Measurements from ENCODE around the gene TBC1D7. TPM values are rescaled to one million over a fixed set of nuclear protein-coding genes. Genes with fewer than 3 reads are reported as not detected.
"Not testable (repeated sequence)": the region's sequence is repeated elsewhere in the genome, so short reads cannot be mapped to it uniquely, and the experiment has no call there.

TBC1D7 gene
- total RNA-seq, 1 donor from 2014 or later, result 40.2 TPM

DNA sequence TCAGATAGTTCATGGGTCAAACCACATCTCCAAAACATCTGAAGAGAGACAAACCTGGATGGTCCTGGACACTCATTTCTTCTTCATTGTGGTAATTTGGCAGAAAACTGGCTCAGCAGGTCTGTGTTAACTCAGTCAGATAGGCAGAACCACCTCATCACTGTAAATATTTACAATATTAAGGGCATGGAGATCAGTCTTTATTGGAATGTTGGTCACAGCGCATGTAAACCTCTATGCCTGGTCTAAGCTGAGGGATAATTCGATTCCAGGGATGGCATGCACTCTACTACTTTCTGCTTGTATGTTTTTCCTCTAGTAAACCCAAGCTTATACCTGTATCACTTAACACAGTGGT is 4.0 kb upstream of the TBC1D7 start:
- Histone ChIP-seq H3K36me3 (no peaks in the 10 kb centered on the region), H3K27me3 (ENCODE audit: low read depth) (no peaks in the 10 kb centered on the region), H3K4me3 (no peak overlapping the region), H3K4me1 (peaks cover 47% of the 10 kb centered on the region), H3K27ac (replicated peaks) (peak overlapping the region; percentile 71), H3K9me3 (replicated peaks) (no peaks in the 10 kb centered on the region)
- DNase-seq, result no peak
- TF ChIP-seq CTCF (IDR thresholded peaks at IDR 0.05; ENCODE audit: borderline replicate concordance), result no peak
- intact Hi-C loops (cut with micrococcal nuclease), result no loop called here

GRCh38 chr6:13331516-13332348 is 3.4 kb upstream of the TBC1D7 start:
- Histone ChIP-seq H3K27ac (replicated peaks) (peak overlapping the region; percentile 71), H3K36me3 (no peaks in the 10 kb centered on the region), H3K27me3 (ENCODE audit: low read depth) (no peaks in the 10 kb centered on the region), H3K9me3 (replicated peaks) (no peaks in the 10 kb centered on the region), H3K4me1 (peaks cover 48% of the 10 kb centered on the region), H3K4me3 (no peak overlapping the region)
- DNase-seq, result no peak
- intact Hi-C loops (cut with micrococcal nuclease), result no loop called here
- TF ChIP-seq CTCF (IDR thresholded peaks at IDR 0.05; ENCODE audit: borderline replicate concordance), result peak; percentile 68

GRCh38 chr6:13328875-13329183 is 492 bp upstream of the TBC1D7 start:
- H3K27me3 ChIP-seq (ENCODE audit: low read depth), result no peaks in the 10 kb centered on the region
- no peaks in the 10 kb centered on the region for H3K9me3 ChIP-seq (replicated peaks)
- H3K4me3 ChIP-seq, result peak overlapping the region; percentile 87
- no peak for DNase-seq
- H3K4me1 ChIP-seq, result peaks cover 56% of the 10 kb centered on the region
- H3K27ac ChIP-seq (replicated peaks), result peak overlapping the region; percentile 95
- peaks cover 28% of the 10 kb centered on the region for H3K36me3 ChIP-seq
- no peak for TF ChIP-seq CTCF (IDR thresholded peaks at IDR 0.05; ENCODE audit: borderline replicate concordance)
- intact Hi-C loops (cut with micrococcal nuclease), result loop anchor here (10.0 kb wide), 1 partner anchor 414 kb away; no protein-coding TSS in a partner anchor

DNA sequence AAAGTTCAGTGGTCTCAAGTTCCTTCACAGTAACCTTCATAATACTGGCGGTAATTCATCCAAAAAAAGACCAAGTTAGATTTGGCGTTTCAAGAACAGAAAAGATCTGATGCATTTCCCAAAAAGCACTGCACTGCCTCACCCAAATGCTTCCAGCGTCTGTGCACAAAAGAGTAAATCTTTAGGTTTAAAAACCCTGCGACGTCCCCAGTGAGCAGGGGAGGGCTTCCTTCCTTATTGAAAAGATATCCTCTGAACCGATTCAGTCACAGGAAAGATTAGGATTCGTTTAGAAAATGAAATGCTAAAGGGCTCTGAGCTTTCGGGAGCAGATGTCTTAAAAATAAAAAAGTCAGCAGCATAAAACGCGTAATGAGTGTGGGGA is 654 bp downstream of the TBC1D7 start:
- DNase-seq, result no peak
- no peaks in the 10 kb centered on the region for H3K27me3 ChIP-seq (ENCODE audit: low read depth)
- intact Hi-C loops (cut with micrococcal nuclease), result loop anchor here (10.0 kb wide), 1 partner anchor 413 kb away; no protein-coding TSS in a partner anchor
- peaks cover 67% of the 10 kb centered on the region for H3K4me1 ChIP-seq
- H3K9me3 ChIP-seq (replicated peaks), result no peaks in the 10 kb centered on the region
- peak overlapping the region; percentile 87 for H3K4me3 ChIP-seq
- TF ChIP-seq CTCF (IDR thresholded peaks at IDR 0.05; ENCODE audit: borderline replicate concordance), result no peak
- H3K36me3 ChIP-seq, result peaks cover 39% of the 10 kb centered on the region
- peak overlapping the region; percentile 95 for H3K27ac ChIP-seq (replicated peaks)

- not testable (repeated sequence) for H3K27me3 ChIP-seq (ENCODE audit: low read depth); DNase-seq; H3K9me3 ChIP-seq (replicated peaks); H3K4me3 ChIP-seq; H3K27ac ChIP-seq (replicated peaks)
- peaks cover 55% of the 10 kb centered on the region for H3K36me3 ChIP-seq
- intact Hi-C loops (cut with micrococcal nuclease), result loop anchor here (10.0 kb wide), 1 partner anchor 411 kb away; no protein-coding TSS in a partner anchor
- peaks cover 60% of the 10 kb centered on the region for H3K4me1 ChIP-seq
These were observed 2.2 kb downstream of the TBC1D7 start for GRCh38 chr6:13326031-13326586.
